ENCODE measurements around the gene UBN2. TPM values are rescaled to one million over a fixed set of nuclear protein-coding genes. Genes with fewer than 3 reads are reported as not detected.

Gene UBN2
- total RNA-seq, 3 donors from 2014 or later: 18.7 to 28.2 (median 26.0) TPM

DNA sequence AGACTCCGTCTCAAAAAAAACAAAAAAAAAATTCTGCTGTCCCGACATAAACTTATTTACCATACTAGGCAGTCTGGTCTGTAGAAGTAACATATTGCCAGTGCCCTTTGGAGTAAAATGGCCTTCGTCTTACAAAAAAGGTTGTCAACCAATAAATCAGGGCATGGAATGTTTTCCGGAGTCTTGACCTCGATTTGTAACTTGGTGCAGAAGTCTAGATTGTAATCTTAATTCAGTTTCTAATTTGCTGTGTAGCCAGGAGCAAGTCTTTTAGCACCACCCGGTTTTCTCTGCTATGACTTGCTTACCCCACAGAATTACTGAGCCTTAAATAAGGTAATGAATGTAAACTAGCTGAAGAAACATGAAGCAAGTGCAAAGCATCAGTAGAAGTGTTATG, 23.2 kb downstream of the UBN2 start:
- no peak for ATAC-seq
- Histone ChIP-seq H3K36me3 (ENCODE audit: low read depth) (no peaks in the 10 kb centered on the region), H3K4me3 (no peak overlapping the region), H3K4me1 (ENCODE audit: low read depth) (no peaks in the 10 kb centered on the region), H3K9me3 (no peaks in the 10 kb centered on the region)
- DNase-seq: no peak
- intact Hi-C loops (cut with DNase I, micrococcal nuclease): no loop called here
- TF ChIP-seq, protein P1, sequence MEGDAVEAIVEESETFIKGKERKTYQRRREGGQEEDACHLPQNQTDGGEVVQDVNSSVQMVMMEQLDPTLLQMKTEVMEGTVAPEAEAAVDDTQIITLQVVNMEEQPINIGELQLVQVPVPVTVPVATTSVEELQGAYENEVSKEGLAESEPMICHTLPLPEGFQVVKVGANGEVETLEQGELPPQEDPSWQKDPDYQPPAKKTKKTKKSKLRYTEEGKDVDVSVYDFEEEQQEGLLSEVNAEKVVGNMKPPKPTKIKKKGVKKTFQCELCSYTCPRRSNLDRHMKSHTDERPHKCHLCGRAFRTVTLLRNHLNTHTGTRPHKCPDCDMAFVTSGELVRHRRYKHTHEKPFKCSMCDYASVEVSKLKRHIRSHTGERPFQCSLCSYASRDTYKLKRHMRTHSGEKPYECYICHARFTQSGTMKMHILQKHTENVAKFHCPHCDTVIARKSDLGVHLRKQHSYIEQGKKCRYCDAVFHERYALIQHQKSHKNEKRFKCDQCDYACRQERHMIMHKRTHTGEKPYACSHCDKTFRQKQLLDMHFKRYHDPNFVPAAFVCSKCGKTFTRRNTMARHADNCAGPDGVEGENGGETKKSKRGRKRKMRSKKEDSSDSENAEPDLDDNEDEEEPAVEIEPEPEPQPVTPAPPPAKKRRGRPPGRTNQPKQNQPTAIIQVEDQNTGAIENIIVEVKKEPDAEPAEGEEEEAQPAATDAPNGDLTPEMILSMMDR (IDR thresholded peaks at IDR 0.05): no peak

DNA sequence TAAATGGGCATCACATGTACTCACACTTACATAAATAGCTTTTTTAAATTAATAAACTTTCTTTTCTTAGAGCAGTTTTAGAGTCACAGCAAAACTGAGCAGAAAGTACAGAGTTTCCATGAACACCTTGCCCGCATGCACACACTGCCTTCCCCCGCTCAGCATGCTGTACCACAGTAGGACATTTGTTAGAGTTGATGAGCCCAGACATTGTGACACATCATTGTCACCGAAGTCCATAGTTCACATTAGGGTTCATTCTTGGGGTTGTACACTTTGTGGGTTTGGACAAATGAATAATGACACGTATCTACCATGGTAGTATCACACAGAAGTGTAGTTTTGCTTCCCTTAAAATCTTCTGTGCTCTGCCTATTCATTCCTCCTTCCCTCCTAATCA, 23.7 kb downstream of the UBN2 start:
- DNase-seq (no peak), ATAC-seq (no peak)

DNA sequence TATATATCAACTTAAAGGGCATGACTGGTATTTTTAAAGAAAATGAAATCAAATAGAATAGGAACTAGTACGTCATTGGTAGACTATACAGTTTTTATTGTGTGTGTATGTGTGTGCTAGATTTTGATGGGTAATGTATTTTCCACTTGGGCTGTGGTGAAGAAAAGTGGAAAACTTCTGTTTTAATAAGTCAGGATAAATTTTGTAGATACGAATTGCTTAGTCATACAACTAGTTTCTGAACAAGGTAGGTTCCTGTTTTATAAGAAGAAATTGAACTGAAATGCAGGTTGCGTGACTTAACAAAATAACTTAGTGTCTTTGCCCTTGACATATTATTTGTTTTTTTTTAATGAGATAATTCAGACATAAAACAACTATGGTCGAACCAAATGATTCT, 24.3 kb downstream of the UBN2 start:
- intact Hi-C loops (cut with DNase I, micrococcal nuclease): no loop called here
- Histone ChIP-seq H3K4me3 (no peak overlapping the region), H3K4me1 (ENCODE audit: low read depth) (no peaks in the 10 kb centered on the region), H3K9me3 (no peaks in the 10 kb centered on the region), H3K36me3 (ENCODE audit: low read depth) (no peaks in the 10 kb centered on the region)
- ATAC-seq (no peak), DNase-seq (no peak)
- TF ChIP-seq, protein P1 (IDR thresholded peaks at IDR 0.05): no peak

More for the DNA sequence above, 23.7 kb downstream of the UBN2 start:
- no peaks in the 10 kb centered on the region for H3K9me3 ChIP-seq
- no peaks in the 10 kb centered on the region for H3K36me3 ChIP-seq (ENCODE audit: low read depth)
- TF ChIP-seq, protein P1 (IDR thresholded peaks at IDR 0.05): no peak
- no peaks in the 10 kb centered on the region for H3K4me1 ChIP-seq (ENCODE audit: low read depth)
- no peak overlapping the region for H3K4me3 ChIP-seq
- intact Hi-C loops (cut with DNase I, micrococcal nuclease): no loop called here

DNA sequence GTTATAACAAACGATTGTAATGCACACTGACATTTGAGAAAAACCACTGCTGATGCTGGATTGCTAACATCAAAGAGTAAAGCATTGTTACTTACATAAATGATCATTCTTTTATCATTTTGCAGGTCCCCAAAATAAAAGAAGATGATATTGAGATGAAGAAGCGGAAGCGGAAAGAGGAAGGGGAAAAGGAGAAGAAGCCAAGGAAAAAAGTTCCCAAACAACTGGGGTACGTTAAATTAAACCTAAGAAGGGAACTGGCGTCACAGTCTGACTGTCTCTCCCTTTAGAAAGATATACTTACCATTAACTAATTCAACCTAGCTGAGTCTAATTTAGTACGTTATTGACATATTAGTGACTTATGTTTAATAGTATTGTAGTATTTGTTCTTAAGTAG, 28.1 kb downstream of the UBN2 start:
- ATAC-seq: no peak
- intact Hi-C loops (cut with DNase I, micrococcal nuclease): no loop called here
- no peaks in the 10 kb centered on the region for H3K4me1 ChIP-seq (ENCODE audit: low read depth)
- H3K9me3 ChIP-seq: no peaks in the 10 kb centered on the region
- H3K36me3 ChIP-seq (ENCODE audit: low read depth): peaks cover 5% of the 10 kb centered on the region
- TF ChIP-seq, protein P1 (IDR thresholded peaks at IDR 0.05): no peak
- DNase-seq: no peak
- H3K4me3 ChIP-seq: no peak overlapping the region

DNA sequence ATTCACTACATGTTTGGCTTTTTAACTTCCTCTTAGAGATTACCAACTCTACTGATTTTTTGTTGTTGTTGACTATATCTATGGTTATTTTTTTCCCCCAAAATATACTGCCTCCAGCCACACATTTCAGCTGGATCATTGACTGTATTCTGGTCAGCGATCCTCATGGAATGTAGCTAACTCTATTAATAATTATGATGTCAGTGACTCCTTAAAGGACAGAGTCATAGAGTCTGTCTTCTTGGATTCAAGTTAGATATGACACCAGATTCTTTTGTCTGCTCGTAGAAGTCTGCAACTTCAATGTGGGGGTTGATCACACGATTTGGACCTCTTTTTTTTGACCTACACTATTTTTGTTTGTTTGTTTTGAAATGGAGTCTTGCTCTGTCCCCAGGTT, 33.2 kb downstream of the UBN2 start:
- no peak for DNase-seq
- no peak for ATAC-seq
- Histone ChIP-seq H3K9me3 (no peaks in the 10 kb centered on the region), H3K36me3 (ENCODE audit: low read depth) (peaks cover 5% of the 10 kb centered on the region), H3K4me3 (no peak overlapping the region), H3K4me1 (ENCODE audit: low read depth) (no peaks in the 10 kb centered on the region)
- intact Hi-C loops (cut with DNase I, micrococcal nuclease): no loop called here
- TF ChIP-seq, protein P1 (IDR thresholded peaks at IDR 0.05): no peak

DNA sequence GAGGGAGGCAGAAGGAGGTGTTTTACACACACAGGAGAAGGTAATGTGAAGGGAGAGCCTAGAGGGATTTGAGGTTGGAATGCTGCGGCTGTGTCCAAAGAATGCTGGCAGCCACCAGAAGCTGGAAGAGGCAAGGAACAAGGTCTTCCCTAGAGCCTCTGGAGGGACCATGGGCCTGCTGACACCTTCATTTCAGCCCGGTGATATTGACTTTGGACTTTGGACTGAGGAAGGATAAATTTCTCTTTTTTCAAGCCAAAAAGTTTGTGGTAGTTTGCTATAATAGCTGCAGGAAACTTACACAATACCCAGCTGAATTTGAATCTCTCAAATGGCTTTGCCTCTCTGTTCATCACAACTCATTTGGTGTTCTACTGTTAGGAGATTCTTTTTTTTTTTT, 34.6 kb downstream of the UBN2 start:
- TF ChIP-seq, protein P1 (IDR thresholded peaks at IDR 0.05): no peak
- ATAC-seq: no peak
- no peak for DNase-seq
- H3K4me3 ChIP-seq: no peak overlapping the region
- no peaks in the 10 kb centered on the region for H3K9me3 ChIP-seq
- intact Hi-C loops (cut with DNase I, micrococcal nuclease): no loop called here
- H3K36me3 ChIP-seq (ENCODE audit: low read depth): peaks cover 5% of the 10 kb centered on the region
- H3K4me1 ChIP-seq (ENCODE audit: low read depth): no peaks in the 10 kb centered on the region
